ENCODE data around the gene CACNA1A. TPM values are rescaled to one million over a fixed set of nuclear protein-coding genes. Genes with fewer than 3 reads are reported as not detected.

CACNA1A gene
- total and polyA plus RNA-seq, 2 of the 13 experiments (the other 11 are each of a cell fraction or from before 2014, with no cell fraction given) = not detected

- TF ChIP-seq ATF5 (CRISPR knock-in tag; IDR thresholded peaks at IDR 0.05; ENCODE audit: low read depth) (no peak), JARID2 (CRISPR knock-in tag; IDR thresholded peaks at IDR 0.05; ENCODE audit: insufficient replicate concordance) (no peak), TCF7L2 (IDR thresholded peaks at IDR 0.05; ENCODE audit: low read depth, low read length) (no peak), SP1 (IDR thresholded peaks at IDR 0.05) (no peak), SP1 (CRISPR knock-in tag; IDR thresholded peaks at IDR 0.05) (peak; percentile 37; the same call in 1 of the 2 replicates), ZNF615 (CRISPR knock-in tag; IDR thresholded peaks at IDR 0.05; ENCODE audit: borderline replicate concordance) (no peak), ZBTB26 (CRISPR knock-in tag; IDR thresholded peaks at IDR 0.05; ENCODE audit: borderline replicate concordance) (no peak), ISL2 (CRISPR knock-in tag; IDR thresholded peaks at IDR 0.05) (no peak), NR1H2 (CRISPR knock-in tag; IDR thresholded peaks at IDR 0.05; ENCODE audit: borderline replicate concordance, low read depth) (no peak), FOXA3 (CRISPR knock-in tag; IDR thresholded peaks at IDR 0.05) (no peak), HES4 (CRISPR knock-in tag; IDR thresholded peaks at IDR 0.05; ENCODE audit: borderline replicate concordance) (no peak), SNAPC2 (CRISPR knock-in tag; IDR thresholded peaks at IDR 0.05) (no peak), ZNF614 (CRISPR knock-in tag; IDR thresholded peaks at IDR 0.05; ENCODE audit: borderline replicate concordance) (no peak), MXD4 (CRISPR knock-in tag; IDR thresholded peaks at IDR 0.05) (no peak), FIP1L1 (IDR thresholded peaks at IDR 0.05; ENCODE audit: borderline replicate concordance, insufficient read depth, low read depth, low read length) (no peak), RAD51 (IDR thresholded peaks at IDR 0.05; ENCODE audit: borderline replicate concordance) (no peak), KLF11 (CRISPR knock-in tag; IDR thresholded peaks at IDR 0.05) (no peak), ELF3 (CRISPR knock-in tag; IDR thresholded peaks at IDR 0.05) (0 out of 2 replicates have a peak, but pooled peaks have one; percentile 14), SNAPC5 (CRISPR knock-in tag; IDR thresholded peaks at IDR 0.05; ENCODE audit: borderline replicate concordance) (no peak), RNF2 (conservative IDR thresholded peaks at IDR 0.05; ENCODE audit: low read depth) (no peak), ARNT (IDR thresholded peaks at IDR 0.05) (no peak), ZNF329 (CRISPR knock-in tag; IDR thresholded peaks at IDR 0.05; ENCODE audit: low read depth) (no peak), IRX3 (CRISPR knock-in tag; IDR thresholded peaks at IDR 0.05; ENCODE audit: borderline replicate concordance, low read depth) (no peak), DNMT1 (CRISPR knock-in tag; IDR thresholded peaks at IDR 0.05) (no peak), ZNF770 (CRISPR knock-in tag; IDR thresholded peaks at IDR 0.05) (no peak), KDM5B (CRISPR knock-in tag; IDR thresholded peaks at IDR 0.05; ENCODE audit: borderline replicate concordance) (no peak)
- TF ChIP-seq, protein P1, sequence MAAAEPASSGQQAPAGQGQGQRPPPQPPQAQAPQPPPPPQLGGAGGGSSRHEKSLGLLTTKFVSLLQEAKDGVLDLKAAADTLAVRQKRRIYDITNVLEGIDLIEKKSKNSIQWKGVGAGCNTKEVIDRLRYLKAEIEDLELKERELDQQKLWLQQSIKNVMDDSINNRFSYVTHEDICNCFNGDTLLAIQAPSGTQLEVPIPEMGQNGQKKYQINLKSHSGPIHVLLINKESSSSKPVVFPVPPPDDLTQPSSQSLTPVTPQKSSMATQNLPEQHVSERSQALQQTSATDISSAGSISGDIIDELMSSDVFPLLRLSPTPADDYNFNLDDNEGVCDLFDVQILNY (CRISPR knock-in tag; conservative IDR thresholded peaks at IDR 0.05) = no peak
- TF ChIP-seq, protein P2, sequence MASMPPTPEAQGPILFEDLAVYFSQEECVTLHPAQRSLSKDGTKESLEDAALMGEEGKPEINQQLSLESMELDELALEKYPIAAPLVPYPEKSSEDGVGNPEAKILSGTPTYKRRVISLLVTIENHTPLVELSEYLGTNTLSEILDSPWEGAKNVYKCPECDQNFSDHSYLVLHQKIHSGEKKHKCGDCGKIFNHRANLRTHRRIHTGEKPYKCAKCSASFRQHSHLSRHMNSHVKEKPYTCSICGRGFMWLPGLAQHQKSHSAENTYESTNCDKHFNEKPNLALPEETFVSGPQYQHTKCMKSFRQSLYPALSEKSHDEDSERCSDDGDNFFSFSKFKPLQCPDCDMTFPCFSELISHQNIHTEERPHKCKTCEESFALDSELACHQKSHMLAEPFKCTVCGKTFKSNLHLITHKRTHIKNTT (CRISPR knock-in tag; IDR thresholded peaks at IDR 0.05) = no peak
Measured at GRCh38 chr19:13234518-13234917, 271.8 kb downstream of the CACNA1A start (continued).

All from HepG2 (cell line).